ENCODE measurements around the gene COQ10A.
"Not testable (repeated sequence)": the region's sequence is repeated elsewhere in the genome, so short reads cannot be mapped to it uniquely, and the experiment has no call there.

COQ10A gene

DNA sequence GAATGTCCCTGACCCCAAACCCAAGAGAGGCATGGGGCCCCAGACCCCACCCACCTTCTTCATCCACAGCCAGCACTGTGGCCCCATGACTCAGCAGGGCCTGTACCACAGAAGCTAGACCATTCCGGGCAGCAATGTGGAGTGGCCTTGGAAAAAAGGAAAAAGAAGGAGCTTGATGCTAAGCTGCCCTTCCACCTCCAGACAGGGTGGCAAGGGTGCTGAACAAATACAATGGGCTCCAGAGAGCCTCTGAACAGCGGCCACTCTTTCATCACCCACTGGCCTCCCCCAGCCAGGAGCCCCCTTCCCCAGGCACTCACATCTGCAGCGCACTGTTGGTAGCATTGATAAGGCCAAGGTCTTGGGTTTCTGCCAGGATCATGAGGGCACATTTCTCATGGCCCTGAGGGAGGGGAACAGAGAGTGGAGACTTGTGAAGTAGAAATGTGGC lies 23.0 kb upstream of the COQ10A start:
- no peak for DNase-seq (ENCODE audit: low spot score)

GRCh38 chr12:56244494-56244893 lies 22.2 kb upstream of the COQ10A start:
- DNase-seq (ENCODE audit: low spot score): no peak

DNA sequence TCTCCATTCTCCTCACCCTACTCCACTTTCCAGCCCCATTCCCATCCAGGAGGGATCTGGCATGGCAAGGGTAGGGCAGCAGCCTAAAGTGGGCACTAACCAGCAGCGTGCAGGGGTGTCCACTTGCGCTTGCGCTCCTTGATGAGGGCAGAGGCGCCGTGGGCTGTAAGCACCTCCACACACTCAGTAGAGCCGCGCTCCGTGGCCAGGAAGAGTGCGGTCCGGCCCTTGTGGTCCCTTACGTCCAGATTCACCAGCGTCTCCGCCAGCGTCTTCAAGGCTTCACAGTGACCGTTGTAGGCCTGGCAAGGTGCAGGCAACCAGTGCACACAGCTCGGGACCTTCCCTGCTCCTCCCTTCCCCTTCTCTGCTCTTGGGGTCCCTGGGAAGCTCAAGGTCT lies 18.8 kb upstream of the COQ10A start:
- no peak for DNase-seq (ENCODE audit: low spot score)

- DNase-seq (ENCODE audit: low spot score): no peak
These were observed 18.0 kb upstream of the COQ10A start for GRCh38 chr12:56248711-56249110.

DNA sequence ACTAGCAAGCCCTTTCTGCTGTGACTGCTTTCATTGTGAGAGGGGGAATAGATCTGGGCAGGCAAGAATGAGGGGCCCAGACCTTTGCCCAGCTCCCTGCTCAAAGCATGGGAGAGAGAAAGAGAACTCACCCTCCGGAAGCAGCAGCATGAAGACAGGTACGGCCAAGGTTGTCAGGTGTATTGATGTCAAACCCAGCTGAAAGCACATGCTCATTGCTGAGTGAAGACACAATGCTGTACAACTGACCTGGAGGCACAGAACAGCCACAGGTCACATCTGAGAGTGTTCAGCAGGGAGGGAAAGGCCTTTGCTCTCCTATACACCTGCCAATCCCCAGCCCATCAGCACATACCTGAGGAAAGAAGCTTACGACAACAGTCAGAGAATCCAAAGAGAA lies 14.1 kb upstream of the COQ10A start:
- no peak for DNase-seq (ENCODE audit: low spot score)

GRCh38 chr12:56253091-56253490 lies 13.7 kb upstream of the COQ10A start:
- no peak for DNase-seq (ENCODE audit: low spot score)

DNA sequence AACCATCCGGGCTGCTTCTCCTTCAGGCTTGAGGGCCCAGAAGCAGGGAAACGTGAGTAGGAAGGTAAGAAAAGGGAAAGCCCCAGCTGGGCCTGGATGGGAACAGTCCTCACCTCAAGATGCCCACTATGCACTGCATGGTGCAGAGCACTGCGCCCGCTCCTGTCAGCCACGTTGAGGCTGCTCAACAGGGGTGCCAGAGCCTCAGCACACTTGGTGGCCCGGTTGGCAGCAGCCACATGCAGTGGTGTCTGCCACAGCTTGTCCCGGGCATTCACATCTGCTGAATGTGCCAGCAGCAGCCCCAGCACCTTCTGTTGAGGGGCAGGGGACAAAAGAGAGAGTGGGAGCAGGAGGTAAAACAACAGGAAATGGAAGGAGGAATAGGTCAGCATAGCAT lies 11.1 kb upstream of the COQ10A start:
- no peak for DNase-seq (ENCODE audit: low spot score)

DNA sequence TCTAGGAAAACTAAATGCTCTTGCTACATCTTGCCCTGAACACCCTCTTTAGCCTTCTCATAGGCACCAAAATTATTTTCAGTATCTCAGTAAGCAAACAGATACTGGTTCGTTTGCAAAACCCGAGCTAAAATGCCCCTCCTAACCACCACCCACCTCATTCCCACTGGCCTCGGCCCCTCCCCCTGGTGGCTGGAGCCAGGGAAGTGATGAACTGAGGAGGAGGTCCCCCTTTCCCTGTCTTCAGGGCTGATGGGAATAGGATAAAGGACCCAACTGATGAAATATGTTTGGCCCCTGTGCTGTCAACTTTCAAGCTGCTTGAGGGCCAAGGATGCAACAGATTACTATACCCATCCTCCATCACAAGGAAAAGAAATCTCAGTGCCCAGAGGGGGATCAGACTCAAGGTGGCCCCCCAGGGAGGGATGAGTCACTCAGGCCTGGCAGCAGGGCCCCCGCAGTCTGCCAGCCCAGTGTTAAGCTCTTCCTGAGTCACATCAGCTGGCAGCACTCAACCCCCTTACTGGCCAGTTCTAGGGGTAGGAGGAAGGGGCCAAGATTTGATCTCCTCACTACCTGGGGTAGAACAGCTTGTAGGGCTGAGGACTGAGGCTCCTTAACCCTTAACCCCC lies 10.3 kb upstream of the COQ10A start:
- DNase-seq (ENCODE audit: low spot score): no peak

- no peak for DNase-seq (ENCODE audit: low spot score)
These were observed 9.7 kb upstream of the COQ10A start for GRCh38 chr12:56257071-56257470.

- DNase-seq (ENCODE audit: low spot score): no peak
These were observed 9.2 kb upstream of the COQ10A start for GRCh38 chr12:56257491-56258067.

DNA sequence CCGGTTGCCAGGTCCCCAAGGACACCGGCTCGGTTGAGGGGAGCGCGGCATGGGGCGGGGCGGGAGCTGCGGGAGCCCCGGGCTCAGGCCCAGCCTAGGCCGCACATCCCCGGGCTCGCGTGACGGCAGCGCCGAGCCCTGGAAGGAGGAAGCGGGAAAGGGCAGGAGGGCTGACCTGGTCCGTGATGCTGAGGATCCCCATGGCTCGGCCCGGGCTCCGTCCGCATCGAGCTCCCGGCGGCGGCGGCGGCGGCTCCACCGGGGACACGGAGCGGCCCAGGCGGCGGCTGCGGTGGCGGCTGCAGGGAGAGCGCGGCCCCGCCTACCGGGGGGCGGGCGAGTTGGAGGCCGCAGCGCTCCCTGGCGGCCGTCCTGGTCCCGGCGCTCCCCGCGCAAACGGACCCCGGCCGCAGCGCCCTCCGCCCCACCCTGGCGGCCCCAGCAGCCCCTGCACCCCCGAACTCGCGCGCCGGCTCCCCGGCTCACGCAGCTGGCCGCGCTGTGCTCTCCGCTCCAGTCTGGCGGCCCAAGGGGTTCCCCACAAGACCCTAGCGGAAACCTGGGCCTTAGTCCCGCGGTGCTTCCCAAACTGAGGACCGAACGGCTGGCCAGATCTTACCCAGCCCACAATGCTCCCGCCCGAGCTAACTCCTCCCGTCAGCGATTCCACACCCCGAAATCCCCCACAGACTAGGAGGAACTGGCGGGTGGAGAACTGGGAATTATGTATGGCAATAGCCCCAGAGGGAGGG lies 8.5 kb upstream of the COQ10A start, which contains the start of gene ANKRD52:
TSS of gene ANKRD52 (minus strand) at position 317 of the 752 bp plus-strand sequence. CDS start at position 202, 115 bp downstream.
- DNase-seq (ENCODE audit: low spot score): peak; percentile 51

GRCh38 chr12:56258820-56259183 lies 7.9 kb upstream of the COQ10A start:
- DNase-seq (ENCODE audit: low spot score): no peak

- no peak for DNase-seq (ENCODE audit: low spot score)
These were observed 6.4 kb upstream of the COQ10A start for GRCh38 chr12:56260380-56260779.

GRCh38 chr12:56260921-56261320 lies 5.8 kb upstream of the COQ10A start:
- no peak for DNase-seq (ENCODE audit: low spot score)

- DNase-seq (ENCODE audit: low spot score): no peak
These were observed 5.1 kb upstream of the COQ10A start for GRCh38 chr12:56261503-56262232.

GRCh38 chr12:56262955-56263354 lies 3.8 kb upstream of the COQ10A start:
- not testable (repeated sequence) for DNase-seq (ENCODE audit: low spot score)

DNA sequence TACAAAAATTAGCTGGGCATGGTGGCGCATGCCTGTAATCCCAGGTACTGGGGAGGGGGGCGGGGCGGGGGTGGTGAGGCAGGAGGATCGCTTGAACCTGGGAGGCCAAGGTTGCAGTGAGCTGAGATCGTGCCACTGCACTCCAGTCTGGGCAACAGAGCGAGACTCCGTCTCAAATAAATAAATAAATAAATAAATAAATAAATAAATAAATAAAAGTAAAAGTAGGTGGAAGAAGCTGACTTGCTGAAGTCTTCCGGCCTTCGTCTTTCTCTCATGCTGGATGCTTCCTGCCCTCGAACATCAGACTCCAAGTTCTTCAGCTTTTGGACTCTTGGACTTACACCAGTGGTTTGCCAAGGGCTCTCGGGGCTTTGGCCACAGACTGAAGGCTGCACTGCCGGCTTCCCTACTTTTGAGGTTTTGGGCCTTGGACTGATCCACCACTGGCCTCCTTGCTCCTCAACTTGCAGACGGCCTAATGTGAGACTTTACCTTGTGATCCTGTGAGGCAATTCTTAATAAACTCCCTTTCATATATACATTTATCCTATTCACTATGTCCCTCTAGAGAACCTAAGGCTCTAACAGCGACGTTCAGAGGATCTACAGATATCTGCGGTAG lies 562 bp upstream of the COQ10A start:
- DNase-seq (ENCODE audit: low spot score): not testable (repeated sequence)

DNA sequence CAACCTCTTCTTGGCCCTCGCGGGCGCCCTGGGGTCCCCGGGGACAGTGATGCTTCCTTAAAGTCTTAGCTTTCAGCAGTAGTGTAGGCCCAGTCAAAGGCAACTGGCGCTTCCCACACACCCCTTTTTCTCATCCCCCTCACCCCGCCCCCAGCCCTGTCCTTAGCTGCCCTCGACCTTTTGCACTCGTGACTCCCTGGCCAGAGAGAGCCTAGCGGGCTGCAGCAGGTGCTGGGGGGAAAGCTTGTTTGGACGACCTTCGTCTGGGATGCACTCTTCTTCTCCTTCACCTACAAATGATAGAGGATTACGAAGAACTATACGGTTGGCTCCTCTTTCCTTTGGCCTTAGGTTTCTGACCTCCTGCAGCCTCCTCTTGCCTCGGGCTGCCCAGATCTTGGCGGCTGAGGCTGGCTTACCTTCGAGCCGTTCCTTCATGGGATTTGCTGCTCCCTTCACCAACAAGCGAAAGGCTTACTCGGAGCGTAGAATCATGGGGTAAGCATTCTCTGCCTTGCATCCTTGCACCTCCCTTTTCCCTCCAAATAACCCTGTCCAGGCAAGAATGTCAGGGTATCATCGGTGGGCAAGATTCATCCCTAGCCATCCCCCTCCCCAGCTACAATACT lies 815 bp downstream of the COQ10A start:
- no peak for DNase-seq (ENCODE audit: low spot score)

DNA sequence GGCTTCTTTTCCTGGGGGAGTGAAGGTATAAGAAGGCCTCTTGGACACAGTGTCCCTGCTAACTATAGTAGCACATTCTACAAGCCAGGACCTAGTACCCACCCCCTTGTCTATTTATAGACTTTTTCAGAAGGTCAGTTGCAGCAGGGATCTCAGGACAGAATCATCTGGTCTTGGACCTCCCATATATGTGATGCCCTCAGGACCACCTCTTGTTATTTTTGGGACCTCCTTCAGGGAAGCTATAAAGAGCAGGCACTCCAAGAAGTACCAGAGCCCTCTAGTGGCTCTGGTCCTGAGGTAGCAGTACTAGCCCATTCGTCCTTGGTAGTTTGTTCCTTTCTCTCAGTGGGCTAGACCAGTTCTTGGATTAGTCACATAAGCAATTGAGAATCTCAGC lies 4.3 kb downstream of the COQ10A start:
- DNase-seq (ENCODE audit: low spot score): no peak

DNA sequence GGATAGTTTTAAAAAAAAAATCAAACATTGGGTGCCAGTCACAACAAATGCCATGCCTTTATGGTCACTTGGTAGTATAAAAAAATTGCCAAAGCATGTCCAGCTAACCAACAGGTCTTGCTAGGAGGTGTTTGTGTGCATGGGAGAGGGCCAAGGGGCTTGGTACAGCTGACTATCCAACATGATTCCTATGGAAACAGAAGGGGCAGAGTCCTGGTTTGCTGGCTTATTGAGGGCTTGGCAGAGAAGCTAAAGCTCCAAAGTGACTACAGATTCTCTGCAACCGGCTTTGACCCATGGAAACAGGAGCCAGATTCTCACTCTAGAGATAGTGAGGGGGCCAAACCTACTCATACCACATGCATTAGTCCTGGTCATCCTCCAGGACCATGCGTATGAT lies 5.7 kb downstream of the COQ10A start:
- not testable (repeated sequence) for DNase-seq (ENCODE audit: low spot score)

GRCh38 chr12:56274299-56274698 lies 7.6 kb downstream of the COQ10A start:
- DNase-seq (ENCODE audit: low spot score): no peak

DNA sequence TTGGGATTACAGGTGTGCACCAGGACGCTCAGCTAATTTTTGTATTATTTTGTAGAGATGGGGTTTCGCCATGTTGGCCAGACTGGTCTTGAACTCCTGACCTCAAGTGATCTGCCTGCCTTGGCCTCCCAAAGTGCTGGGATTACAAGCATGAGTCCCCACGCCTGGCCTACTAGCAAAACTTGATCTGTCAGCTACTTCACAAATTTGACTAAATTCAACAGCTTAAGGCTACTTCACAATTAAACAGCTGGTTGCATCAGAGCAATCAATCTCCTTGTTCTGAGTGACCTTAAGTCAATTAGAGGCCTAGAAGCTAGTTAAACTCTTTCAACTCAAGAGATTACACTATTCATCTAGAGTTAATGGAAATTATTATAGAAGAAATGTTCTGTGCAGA lies 12.2 kb downstream of the COQ10A start:
- no peak for DNase-seq (ENCODE audit: low spot score)

Measured in pons (tissue), 1 donor.